ENCODE results near the gene ACTR3.

Gene ACTR3

DNA sequence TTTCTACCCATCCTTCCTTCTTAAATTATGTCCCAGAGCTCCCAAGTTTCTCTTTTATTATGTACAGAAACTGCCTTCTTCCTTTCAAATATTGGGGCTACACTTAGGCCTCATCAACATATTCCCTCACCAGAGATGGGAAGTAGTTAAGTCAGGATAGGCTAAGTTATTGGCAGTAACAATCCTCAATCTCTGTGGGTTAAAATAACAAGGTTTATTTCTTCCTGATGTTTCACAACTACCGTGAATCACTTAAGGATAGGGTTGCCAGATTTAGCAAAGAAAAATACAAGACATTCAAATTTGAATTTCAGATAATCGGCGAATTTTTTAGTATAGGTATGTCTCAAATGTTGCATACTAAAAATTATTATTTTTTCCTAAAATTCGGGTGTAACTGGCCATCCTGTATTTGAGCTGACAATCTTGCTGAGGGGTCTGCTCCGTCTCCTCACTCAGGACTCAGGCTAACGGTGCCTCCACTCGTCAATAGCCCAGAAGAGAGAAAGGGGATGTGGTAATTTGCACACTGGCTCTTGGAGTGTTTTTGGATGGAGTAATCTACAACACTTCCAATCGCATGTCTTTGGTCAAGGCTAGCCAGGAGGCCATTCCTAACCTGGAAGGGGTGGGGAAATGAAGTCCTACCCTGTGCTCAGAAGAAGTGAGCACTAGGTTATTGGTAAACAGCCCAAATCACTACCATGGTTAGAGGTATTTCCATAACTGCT is 91.7 kb downstream of the ACTR3 start:
- TF ChIP-seq, protein P1, sequence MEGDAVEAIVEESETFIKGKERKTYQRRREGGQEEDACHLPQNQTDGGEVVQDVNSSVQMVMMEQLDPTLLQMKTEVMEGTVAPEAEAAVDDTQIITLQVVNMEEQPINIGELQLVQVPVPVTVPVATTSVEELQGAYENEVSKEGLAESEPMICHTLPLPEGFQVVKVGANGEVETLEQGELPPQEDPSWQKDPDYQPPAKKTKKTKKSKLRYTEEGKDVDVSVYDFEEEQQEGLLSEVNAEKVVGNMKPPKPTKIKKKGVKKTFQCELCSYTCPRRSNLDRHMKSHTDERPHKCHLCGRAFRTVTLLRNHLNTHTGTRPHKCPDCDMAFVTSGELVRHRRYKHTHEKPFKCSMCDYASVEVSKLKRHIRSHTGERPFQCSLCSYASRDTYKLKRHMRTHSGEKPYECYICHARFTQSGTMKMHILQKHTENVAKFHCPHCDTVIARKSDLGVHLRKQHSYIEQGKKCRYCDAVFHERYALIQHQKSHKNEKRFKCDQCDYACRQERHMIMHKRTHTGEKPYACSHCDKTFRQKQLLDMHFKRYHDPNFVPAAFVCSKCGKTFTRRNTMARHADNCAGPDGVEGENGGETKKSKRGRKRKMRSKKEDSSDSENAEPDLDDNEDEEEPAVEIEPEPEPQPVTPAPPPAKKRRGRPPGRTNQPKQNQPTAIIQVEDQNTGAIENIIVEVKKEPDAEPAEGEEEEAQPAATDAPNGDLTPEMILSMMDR (IDR thresholded peaks at IDR 0.05; ENCODE audit: borderline replicate concordance, control extremely low read depth, extremely low read depth, insufficient read depth, missing control alignments): no peak
- in situ Hi-C loops (cut with MboI; ENCODE audit: low sequenced_read_pairs, unreplicated experiment): no loop called here
- no peak for DNase-seq (ENCODE audit: low spot score)

DNA sequence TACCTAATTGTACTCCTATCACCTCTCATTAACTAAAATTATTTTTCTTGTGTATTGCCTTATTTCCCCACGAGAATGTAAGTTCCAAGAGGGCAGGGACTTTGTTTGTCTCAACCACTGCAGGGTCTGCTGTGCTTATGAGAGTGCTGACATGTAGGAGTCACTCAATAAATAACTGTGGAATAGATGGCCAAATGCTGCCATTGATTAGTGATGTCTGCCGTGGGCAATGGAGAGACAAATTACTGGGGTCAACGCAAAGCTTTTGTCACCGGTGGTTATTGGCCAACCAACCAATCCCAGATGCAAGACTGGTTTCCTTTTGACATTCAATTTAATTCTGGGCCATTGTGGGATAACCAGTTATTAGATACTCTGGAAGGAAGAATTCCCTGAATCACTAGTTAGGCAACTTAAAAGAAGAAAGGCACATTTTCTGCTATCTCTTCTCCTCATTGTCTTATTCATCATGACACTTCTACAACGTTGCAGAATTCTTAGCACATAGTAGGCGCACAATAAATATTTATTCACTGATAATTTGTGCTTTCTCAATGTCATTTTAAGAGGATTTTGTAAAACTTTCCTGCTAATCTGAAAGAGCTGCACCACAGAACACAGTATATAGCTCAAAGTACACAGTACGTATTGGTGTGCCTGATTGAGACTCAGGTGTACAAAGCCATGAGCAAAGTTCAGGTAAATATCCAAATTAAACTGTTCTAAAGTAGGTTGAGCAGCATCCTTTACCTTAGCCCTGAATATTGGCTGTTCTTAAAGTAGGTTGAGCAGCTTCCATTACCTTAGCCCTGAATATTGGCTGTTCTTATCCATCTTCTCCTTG is 95.9 kb downstream of the ACTR3 start:
- TF ChIP-seq, protein P1 (IDR thresholded peaks at IDR 0.05; ENCODE audit: borderline replicate concordance, control extremely low read depth, extremely low read depth, insufficient read depth, missing control alignments): no peak
- in situ Hi-C loops (cut with MboI; ENCODE audit: low sequenced_read_pairs, unreplicated experiment): no loop called here
- no peak for DNase-seq (ENCODE audit: low spot score)

DNA sequence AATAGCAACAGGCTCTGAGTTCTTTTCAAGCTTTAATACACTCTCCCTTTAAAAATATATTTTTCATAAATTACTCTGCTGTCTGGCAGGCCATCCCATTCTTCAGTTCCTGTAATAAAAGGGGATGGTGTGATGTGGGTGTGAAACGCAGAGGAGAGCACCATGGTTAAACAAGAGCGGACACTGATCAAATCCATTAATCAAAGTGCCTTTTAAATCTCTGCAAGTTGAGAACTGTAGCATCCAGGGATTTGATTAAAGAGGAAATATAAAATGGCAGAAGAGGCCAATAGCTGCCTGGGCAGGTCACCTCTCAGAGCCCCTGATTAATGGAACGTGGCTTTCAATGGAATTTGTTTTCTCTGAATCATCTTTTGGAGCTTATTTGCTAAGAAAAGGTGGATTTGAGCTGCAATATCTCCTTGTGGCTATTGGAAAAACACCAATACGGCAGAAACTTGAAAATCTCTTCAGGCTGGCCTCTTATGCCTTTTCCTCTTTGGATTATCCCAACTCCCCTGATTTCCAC is 96.9 kb downstream of the ACTR3 start:
- TF ChIP-seq, protein P1 (IDR thresholded peaks at IDR 0.05; ENCODE audit: borderline replicate concordance, control extremely low read depth, extremely low read depth, insufficient read depth, missing control alignments): no peak
- in situ Hi-C loops (cut with MboI; ENCODE audit: low sequenced_read_pairs, unreplicated experiment): no loop called here
- no peak for DNase-seq (ENCODE audit: low spot score)

DNA sequence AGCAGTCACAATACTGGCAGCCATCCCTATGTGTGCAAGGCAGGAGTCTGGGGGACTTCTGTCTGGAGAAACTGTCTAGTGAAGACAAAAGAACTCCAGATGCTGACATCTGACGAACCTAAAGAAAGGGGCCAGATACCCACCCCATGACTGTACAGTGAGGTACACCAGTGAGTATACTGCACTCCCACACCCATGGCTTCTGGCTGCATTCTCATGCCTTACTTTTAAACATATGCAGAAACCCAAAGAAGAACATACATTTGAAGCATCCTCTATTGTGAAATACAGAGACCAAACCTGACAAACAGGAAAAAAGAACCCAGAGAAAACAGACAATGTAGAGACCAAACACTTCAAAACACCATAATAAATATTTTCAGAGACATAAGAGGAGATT is 102.2 kb downstream of the ACTR3 start:
- DNase-seq (ENCODE audit: low spot score): no peak
- TF ChIP-seq, protein P1 (IDR thresholded peaks at IDR 0.05; ENCODE audit: borderline replicate concordance, control extremely low read depth, extremely low read depth, insufficient read depth, missing control alignments): no peak
- in situ Hi-C loops (cut with MboI; ENCODE audit: low sequenced_read_pairs, unreplicated experiment): no loop called here

DNA sequence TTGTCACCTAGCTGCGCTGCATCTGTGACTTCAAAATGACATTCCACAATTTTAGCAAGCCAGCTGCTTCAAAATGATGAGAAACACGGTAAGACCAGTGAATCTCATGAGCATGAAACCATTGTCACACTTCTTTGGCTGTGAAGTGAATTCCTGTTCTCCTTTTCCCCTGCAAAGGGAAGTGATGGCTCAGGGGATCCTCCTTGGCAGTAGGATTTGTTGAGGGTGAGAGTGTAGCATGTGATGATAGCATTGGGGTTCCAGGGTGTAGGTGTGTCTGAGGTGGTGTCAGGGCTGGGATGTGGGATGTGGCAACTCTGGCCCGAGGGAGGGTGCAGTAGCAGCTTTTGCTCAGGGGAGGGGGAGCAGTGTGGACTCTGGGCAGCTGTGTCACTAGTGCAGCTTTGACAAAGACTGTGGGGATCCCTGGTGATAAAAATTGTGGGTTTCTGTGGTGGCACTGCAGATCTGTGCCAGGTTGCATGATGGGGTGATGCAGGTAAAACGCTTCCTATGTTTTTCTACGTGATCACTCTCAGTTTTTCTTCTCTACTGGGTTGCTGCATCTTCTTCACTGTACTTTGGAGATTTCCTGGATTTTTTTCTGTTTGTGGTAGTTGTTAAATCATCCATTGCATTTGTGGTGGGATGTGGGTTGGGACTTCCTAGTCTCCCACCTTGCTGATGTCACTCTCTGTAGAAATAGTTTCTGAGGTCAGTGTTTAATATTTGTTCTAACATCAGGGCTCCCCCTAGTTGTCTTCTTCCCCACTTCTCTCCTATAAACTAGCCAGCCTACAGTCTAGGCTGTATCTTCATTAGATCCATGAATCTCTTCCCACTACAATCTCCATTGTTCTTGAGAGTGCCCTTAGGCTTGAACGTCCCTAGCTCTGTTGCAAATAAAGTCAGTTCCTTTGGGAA is 107.0 kb downstream of the ACTR3 start:
- no peak for DNase-seq (ENCODE audit: low spot score)
- in situ Hi-C loops (cut with MboI; ENCODE audit: low sequenced_read_pairs, unreplicated experiment): no loop called here
- TF ChIP-seq, protein P1 (IDR thresholded peaks at IDR 0.05; ENCODE audit: borderline replicate concordance, control extremely low read depth, extremely low read depth, insufficient read depth, missing control alignments): peak; percentile 16

DNA sequence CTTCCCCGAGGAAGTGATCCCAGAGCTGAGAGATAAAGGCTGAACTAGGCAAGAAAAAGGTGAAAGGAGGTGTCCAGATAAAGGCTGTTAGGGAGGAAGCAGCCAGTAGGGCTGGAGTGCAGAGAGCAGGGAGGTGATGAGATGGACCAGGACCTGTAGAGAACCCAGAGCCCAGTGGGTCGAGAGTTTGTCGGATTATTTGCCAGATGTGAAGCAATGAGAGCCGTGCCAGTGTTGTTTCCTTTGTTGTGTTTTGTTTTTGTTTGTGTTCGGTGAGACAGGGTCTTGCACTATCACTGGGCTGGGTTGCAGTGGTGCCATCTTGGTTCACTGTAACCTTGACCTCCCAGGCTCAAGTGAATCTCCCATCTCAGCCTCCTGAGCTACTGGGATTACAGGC is 111.3 kb downstream of the ACTR3 start:
- no peak for DNase-seq (ENCODE audit: low spot score)
- in situ Hi-C loops (cut with MboI; ENCODE audit: low sequenced_read_pairs, unreplicated experiment): no loop called here
- TF ChIP-seq, protein P1 (IDR thresholded peaks at IDR 0.05; ENCODE audit: borderline replicate concordance, control extremely low read depth, extremely low read depth, insufficient read depth, missing control alignments): no peak
